PC-9 (cell line): ENCODE data around the gene SLC8A1. TPM values are rescaled to one million over a fixed set of nuclear protein-coding genes. Genes with fewer than 3 reads are reported as not detected.

Source experiments
- BruUV-seq: library from RNA; stranded (reverse); fragments of 400-500 nt; replicated peaks from 2 replicates; lab custom pipeline; 2021; lab: Mats Ljungman, UMichigan
- CTCF ChIA-PET: fragments of 300-600 bp; sonication (Branson Sonifier 250); formaldehyde crosslinking; loops from one replicate; lab custom pipeline; 2022; ENCODE audit warnings: antibody characterized with exemption; lab: Charles Lee
- POLR2A ChIA-PET: fragments of 300-600 bp; sonication (Branson Sonifier 250); formaldehyde crosslinking; loops from one replicate; lab custom pipeline; 2022; ENCODE audit warnings: antibody characterized with exemption; ENCODE audit not compliant: unreplicated experiment; lab: Charles Lee
- DNase-seq, 2 experiments: peaks; one replicate each; pipeline versions ENCODE4 v3.0.0 to v3.0.0-alpha.2; 2015 to 2022; ENCODE audit warnings: mixed read lengths in 1 of 2
- H2AFZ ChIP-seq: fragments of 200-600 bp; sonication (generic); 2 replicates; pipeline ENCODE4 v1.8.1; 2017; ENCODE audit warnings: antibody characterized with exemption
- H3F3A ChIP-seq: fragments of 200-600 bp; sonication (generic); 2 replicates; pipeline ENCODE4 v1.8.1; 2017; ENCODE audit warnings: antibody characterized with exemption, mild to moderate bottlenecking, low read depth; ENCODE audit not compliant: insufficient read depth
- H3K27ac ChIP-seq: fragments of 200-600 bp; sonication (generic); 2 replicates; pipeline ENCODE4 v1.6.1; 2016; ENCODE audit warnings: mixed run types
- H3K27me3 ChIP-seq: fragments of 200-600 bp; sonication (generic); 2 replicates; pipeline ENCODE4 v1.6.1; 2016; ENCODE audit warnings: low read depth, mixed run types; ENCODE audit not compliant: insufficient read depth
- H3K36me3 ChIP-seq: fragments of 200-600 bp; sonication (generic); 2 replicates; pipeline ENCODE4 v1.6.1; 2016; ENCODE audit warnings: low read depth, mixed run types
- H3K4me1 ChIP-seq: fragments of 200-600 bp; sonication (generic); replicated peaks from 2 replicates; pipeline ENCODE4 v1.6.1; 2016; ENCODE audit warnings: mixed run types; ENCODE audit not compliant: insufficient read depth
- H3K4me2 ChIP-seq: fragments of 200-600 bp; sonication (generic); 2 replicates; pipeline ENCODE4 v1.6.1; 2017; ENCODE audit warnings: mixed run types
- H3K4me3 ChIP-seq: fragments of 200-600 bp; sonication (generic); 2 replicates; pipeline ENCODE4 v1.6.1; 2016; ENCODE audit warnings: mixed run types
- H3K79me2 ChIP-seq: fragments of 200-600 bp; sonication (generic); 2 replicates; pipeline ENCODE4 v1.6.1; 2017; ENCODE audit warnings: low read depth, mixed run types
- H3K9me2 ChIP-seq: fragments of 200-600 bp; sonication (generic); 2 replicates; pipeline ENCODE4 v1.8.1; 2017; ENCODE audit warnings: mild to moderate bottlenecking; ENCODE audit not compliant: insufficient read depth
- H3K9me3 ChIP-seq: fragments of 200-600 bp; sonication (generic); 2 replicates; pipeline ENCODE4 v1.8.1; 2016; ENCODE audit warnings: low read depth; ENCODE audit not compliant: insufficient read depth
- H4K20me1 ChIP-seq: fragments of 200-600 bp; sonication (generic); 2 replicates; pipeline ENCODE4 v1.8.1; 2017; ENCODE audit not compliant: insufficient read depth
- EZH2 ChIP-seq: fragments of 200-600 bp; sonication (generic); IDR thresholded peaks from 2 replicates; pipeline ENCODE4 v1.8.0; 2017; ENCODE audit warnings: antibody characterized with exemption, low read depth
- intact Hi-C: fragments of 100-400 bp; cut with micrococcal nuclease; formaldehyde crosslinking; loops from one replicate; pipeline ENCODE4 v1.10.0; 2022; ENCODE audit not compliant: unreplicated experiment
- total RNA-seq: library from RNA; stranded (reverse); gene quantifications from 2 replicates; pipeline ENCODE4 v1.2.3, GENCODE V29; 2021
- TF ChIP-seq, protein P1 (sequence below): fragments of 200-600 bp; sonication (generic); conservative IDR thresholded peaks from 2 replicates; pipeline ENCODE4 v1.6.1; 2017; ENCODE audit warnings: mixed run types, antibody characterized with exemption, mild to moderate bottlenecking, moderate library complexity

SLC8A1 gene
- total RNA-seq, 1 experiment from 2014 or later: 13.5 TPM

- CTCF ChIA-PET: no interaction called here
- TF ChIP-seq EZH2: no peak
- TF ChIP-seq, protein P1, sequence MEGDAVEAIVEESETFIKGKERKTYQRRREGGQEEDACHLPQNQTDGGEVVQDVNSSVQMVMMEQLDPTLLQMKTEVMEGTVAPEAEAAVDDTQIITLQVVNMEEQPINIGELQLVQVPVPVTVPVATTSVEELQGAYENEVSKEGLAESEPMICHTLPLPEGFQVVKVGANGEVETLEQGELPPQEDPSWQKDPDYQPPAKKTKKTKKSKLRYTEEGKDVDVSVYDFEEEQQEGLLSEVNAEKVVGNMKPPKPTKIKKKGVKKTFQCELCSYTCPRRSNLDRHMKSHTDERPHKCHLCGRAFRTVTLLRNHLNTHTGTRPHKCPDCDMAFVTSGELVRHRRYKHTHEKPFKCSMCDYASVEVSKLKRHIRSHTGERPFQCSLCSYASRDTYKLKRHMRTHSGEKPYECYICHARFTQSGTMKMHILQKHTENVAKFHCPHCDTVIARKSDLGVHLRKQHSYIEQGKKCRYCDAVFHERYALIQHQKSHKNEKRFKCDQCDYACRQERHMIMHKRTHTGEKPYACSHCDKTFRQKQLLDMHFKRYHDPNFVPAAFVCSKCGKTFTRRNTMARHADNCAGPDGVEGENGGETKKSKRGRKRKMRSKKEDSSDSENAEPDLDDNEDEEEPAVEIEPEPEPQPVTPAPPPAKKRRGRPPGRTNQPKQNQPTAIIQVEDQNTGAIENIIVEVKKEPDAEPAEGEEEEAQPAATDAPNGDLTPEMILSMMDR: no peak
Observed at GRCh38 chr2:40405465-40405864, 46.4 kb downstream of the SLC8A1 start.

DNA sequence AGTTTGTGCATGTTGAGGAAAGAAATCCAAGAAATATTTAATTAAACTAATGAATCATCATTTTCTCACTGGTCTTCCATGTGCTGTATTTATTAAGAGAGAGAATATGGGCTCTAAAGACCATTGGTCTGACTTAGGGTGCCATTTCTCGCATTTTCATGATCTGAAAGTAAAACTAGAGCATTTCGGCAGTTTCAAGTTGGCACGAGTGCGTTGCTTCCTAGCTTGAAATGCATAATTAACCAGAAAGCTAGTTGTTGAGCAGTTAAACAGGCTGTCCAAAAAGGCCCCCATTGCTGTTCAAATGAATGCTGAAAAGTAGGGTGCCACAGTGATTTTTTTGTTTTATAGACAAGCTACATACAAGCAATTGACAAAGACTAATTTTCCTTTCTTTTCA is 47.4 kb downstream of the SLC8A1 start:
- Histone ChIP-seq H4K20me1 (no peaks in the 10 kb centered on the region), H3K9me3 (no peaks in the 10 kb centered on the region; the same call in 1 of the 2 replicates), H2AFZ (no peak overlapping the region), H3K79me2 (no peaks in the 10 kb centered on the region), H3K9me2 (no peaks in the 10 kb centered on the region), H3F3A (peaks cover 15% of the 10 kb centered on the region), H3K27ac (no peak overlapping the region), H3K36me3 (no peaks in the 10 kb centered on the region), H3K27me3 (no peaks in the 10 kb centered on the region), H3K4me1 (peaks cover 37% of the 10 kb centered on the region), H3K4me2 (no peak overlapping the region), H3K4me3 (no peak overlapping the region)
- CTCF ChIA-PET: no interaction called here
- intact Hi-C loops: loop anchor here (5.0 kb wide), 1 partner anchor 122 kb away; no protein-coding TSS in a partner anchor
- BruUV-seq: no TSS peak
- POLR2A ChIA-PET: no interaction called here
- DNase-seq: no peak
- TF ChIP-seq, protein P1: no peak
- no peak for TF ChIP-seq EZH2

More at GRCh38 chr2:40405465-40405864, 46.4 kb downstream of the SLC8A1 start:
- no TSS peak for BruUV-seq
- intact Hi-C loops: no loop called here
- POLR2A ChIA-PET: no interaction called here
- Histone ChIP-seq H3K27me3 (no peaks in the 10 kb centered on the region), H3K4me3 (no peak overlapping the region), H4K20me1 (no peaks in the 10 kb centered on the region), H3K36me3 (no peaks in the 10 kb centered on the region), H2AFZ (no peak overlapping the region), H3K79me2 (no peaks in the 10 kb centered on the region), H3K9me3 (no peaks in the 10 kb centered on the region; the same call in 1 of the 2 replicates), H3K9me2 (no peaks in the 10 kb centered on the region), H3K27ac (no peak overlapping the region), H3F3A (peaks cover 15% of the 10 kb centered on the region), H3K4me1 (peaks cover 36% of the 10 kb centered on the region), H3K4me2 (no peak overlapping the region)
- no peak for DNase-seq

GRCh38 chr2:40403233-40403836 is 48.6 kb downstream of the SLC8A1 start:
- peaks cover 37% of the 10 kb centered on the region for H3K4me1 ChIP-seq
- peak; percentile 34 to 97 for DNase-seq
- H2AFZ ChIP-seq: no peak overlapping the region
- H3K9me2 ChIP-seq: no peaks in the 10 kb centered on the region
- no peaks in the 10 kb centered on the region; the same call in 1 of the 2 replicates for H3K9me3 ChIP-seq
- peaks cover 15% of the 10 kb centered on the region for H3F3A ChIP-seq
- H3K27me3 ChIP-seq: no peaks in the 10 kb centered on the region
- no peaks in the 10 kb centered on the region for H4K20me1 ChIP-seq
- peak overlapping the region; percentile 68 for H3K27ac ChIP-seq
- H3K4me3 ChIP-seq: no peak overlapping the region
- BruUV-seq: no TSS peak
- H3K79me2 ChIP-seq: no peaks in the 10 kb centered on the region
- CTCF ChIA-PET: interaction anchor here (0.6 kb wide), 1 partner anchor 36 kb away, joined by 3 read pairs; no protein-coding TSS in a partner anchor
- H3K36me3 ChIP-seq: no peaks in the 10 kb centered on the region
- intact Hi-C loops: loop anchor here (1.0 to 5.0 kb wide), 6 partner anchors 8 to 159 kb away; no protein-coding TSS in a partner anchor
- TF ChIP-seq EZH2: no peak
- TF ChIP-seq, protein P1: no peak
- POLR2A ChIA-PET: interaction anchor here (0.5 to 0.9 kb wide), 7 partner anchors 9 to 122 kb away, joined by 3 to 8 read pairs (median 5); no protein-coding TSS in a partner anchor
- peak overlapping the region; percentile 67; the same call in 1 of the 2 replicates for H3K4me2 ChIP-seq
